Cardiac fibroblast (primary cell): ENCODE results near the gene LPGAT1.
A peak's percentile ranks its signal among the peaks of the same experiment; 100 is the strongest.

Experiments used
- DNase-seq, 2 donors: peaks; one replicate each; pipeline versions ENCODE4 v3.0.0 to v3.0.0-alpha.2; 2010; ENCODE audit warnings: low read depth in 2 of 2
- H3K4me3 ChIP-seq, 2 donors: replicated peaks in 1 of 2; 1 replicate in 1 of 2; 2 replicates in 1 of 2; pipeline ENCODE4 v1.5.1; 2011; ENCODE audit warnings: low read depth in 2 of 2, low read length in 2 of 2, mild to moderate bottlenecking in 2 of 2, moderate library complexity in 1 of 2
- CTCF ChIP-seq: IDR thresholded peaks from one replicate; pipeline ENCODE4 v1.5.1; 2011; ENCODE audit warnings: low read depth, mild to moderate bottlenecking, low read length, inconsistent platforms

The LPGAT1 gene

GRCh38 chr1:211797994-211798393, 32.6 kb downstream of the LPGAT1 start:
- TF ChIP-seq CTCF, result no peak
- no peak for DNase-seq
- no peak overlapping the region for H3K4me3 ChIP-seq

- no peak for DNase-seq
- H3K4me3 ChIP-seq, result no peak overlapping the region
- no peak for TF ChIP-seq CTCF
Measured at GRCh38 chr1:211791979-211792378, 38.6 kb downstream of the LPGAT1 start.

- no peak for TF ChIP-seq CTCF
- no peak overlapping the region for H3K4me3 ChIP-seq
- DNase-seq, result no peak
Measured at GRCh38 chr1:211789641-211790464, 40.7 kb downstream of the LPGAT1 start.

- no peak overlapping the region for H3K4me3 ChIP-seq
- no peak for TF ChIP-seq CTCF
- peak; percentile 19 to 22 for DNase-seq
Measured at GRCh38 chr1:211788626-211789025, 41.9 kb downstream of the LPGAT1 start.

GRCh38 chr1:211783897-211784296, 46.7 kb downstream of the LPGAT1 start:
- no peak overlapping the region for H3K4me3 ChIP-seq
- no peak for TF ChIP-seq CTCF
- DNase-seq, result no peak

GRCh38 chr1:211783266-211783665, 47.3 kb downstream of the LPGAT1 start:
- no peak for TF ChIP-seq CTCF
- DNase-seq, result peak in 1 of 2 donors; percentile 26
- no peak overlapping the region for H3K4me3 ChIP-seq
